ENCODE measurements around the gene QRSL1. TPM values are rescaled to one million over a fixed set of nuclear protein-coding genes. Genes with fewer than 3 reads are reported as not detected.
"Not testable (repeated sequence)": the region's sequence is repeated elsewhere in the genome, so short reads cannot be mapped to it uniquely, and the experiment has no call there.

QRSL1 gene
- total and polyA plus RNA-seq, 7 donors, result 14.8 to 27.2 (median 20.2) TPM

DNA sequence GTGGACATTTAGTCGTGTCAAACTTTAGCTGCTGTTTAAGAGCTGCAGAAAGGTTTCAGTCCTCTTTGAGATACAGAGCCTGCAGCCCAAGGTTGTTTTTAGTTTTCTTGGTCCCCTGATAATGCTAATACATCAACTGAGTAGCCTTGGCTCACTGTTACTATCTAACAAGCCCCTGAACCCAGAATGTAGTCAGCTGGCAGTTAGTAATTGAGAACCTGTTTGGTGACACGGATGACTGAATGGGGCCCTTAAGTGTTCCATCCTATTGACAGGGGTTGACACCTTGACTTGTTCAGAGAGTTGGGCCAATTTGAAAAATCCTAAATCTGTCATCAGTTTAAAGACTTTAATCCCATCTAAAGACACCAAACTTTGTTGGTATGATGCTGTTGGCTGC, 2.9 kb upstream of the QRSL1 start:
- H3K27me3 ChIP-seq (ENCODE audit: insufficient read depth in 3 of 3, low read length in 2 of 3), result no peaks in the 10 kb centered on the region
- H3K9me3 ChIP-seq, result no peaks in the 10 kb centered on the region
- peaks cover 2 to 12% of the 10 kb centered on the region in 2 donors for H3K36me3 ChIP-seq (ENCODE audit: insufficient read depth in 1 of 2, low read depth in 1 of 2)
- no peak overlapping the region for H3K27ac ChIP-seq
- no peak for DNase-seq
- TF ChIP-seq, protein P1, sequence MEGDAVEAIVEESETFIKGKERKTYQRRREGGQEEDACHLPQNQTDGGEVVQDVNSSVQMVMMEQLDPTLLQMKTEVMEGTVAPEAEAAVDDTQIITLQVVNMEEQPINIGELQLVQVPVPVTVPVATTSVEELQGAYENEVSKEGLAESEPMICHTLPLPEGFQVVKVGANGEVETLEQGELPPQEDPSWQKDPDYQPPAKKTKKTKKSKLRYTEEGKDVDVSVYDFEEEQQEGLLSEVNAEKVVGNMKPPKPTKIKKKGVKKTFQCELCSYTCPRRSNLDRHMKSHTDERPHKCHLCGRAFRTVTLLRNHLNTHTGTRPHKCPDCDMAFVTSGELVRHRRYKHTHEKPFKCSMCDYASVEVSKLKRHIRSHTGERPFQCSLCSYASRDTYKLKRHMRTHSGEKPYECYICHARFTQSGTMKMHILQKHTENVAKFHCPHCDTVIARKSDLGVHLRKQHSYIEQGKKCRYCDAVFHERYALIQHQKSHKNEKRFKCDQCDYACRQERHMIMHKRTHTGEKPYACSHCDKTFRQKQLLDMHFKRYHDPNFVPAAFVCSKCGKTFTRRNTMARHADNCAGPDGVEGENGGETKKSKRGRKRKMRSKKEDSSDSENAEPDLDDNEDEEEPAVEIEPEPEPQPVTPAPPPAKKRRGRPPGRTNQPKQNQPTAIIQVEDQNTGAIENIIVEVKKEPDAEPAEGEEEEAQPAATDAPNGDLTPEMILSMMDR (IDR thresholded peaks at IDR 0.05), result no peak
- H3K4me3 ChIP-seq, result no peak overlapping the region
- 35 to 55% (median 40%) methylated on average over 2 of the region's 2 CpGs for WGBS, 3 donors
- ATAC-seq, result no peak
- intact Hi-C loops (cut with DNase I), result loop anchor here in 1 of 2 donors (2.0 kb wide), 1 partner anchor 116 kb away; no protein-coding TSS in a partner anchor
- H3K4me1 ChIP-seq, result peaks cover 11% of the 10 kb centered on the region

DNA sequence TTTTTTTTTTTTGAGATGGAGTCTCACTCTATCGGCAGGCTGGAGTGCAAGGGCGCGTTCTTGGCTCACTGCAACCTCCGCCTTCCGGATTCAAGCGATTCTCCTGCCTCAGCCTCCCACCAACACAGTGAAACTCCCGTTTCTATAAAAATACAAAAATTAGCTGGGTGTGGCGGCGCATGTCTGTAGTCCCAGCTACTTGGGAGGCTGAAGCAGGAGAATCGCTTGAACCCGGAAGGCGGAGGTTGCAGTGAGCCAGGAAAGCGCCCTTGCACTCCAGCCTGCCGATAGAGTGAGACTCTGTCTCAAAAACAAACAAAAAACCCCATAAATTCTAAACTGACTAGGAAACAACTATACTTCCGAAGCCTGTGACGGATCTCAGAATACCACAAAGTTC, 1.6 kb upstream of the QRSL1 start:
- not testable (repeated sequence) for H3K36me3 ChIP-seq (ENCODE audit: insufficient read depth in 1 of 2, low read depth in 1 of 2); DNase-seq; ATAC-seq; H3K27ac ChIP-seq; H3K27me3 ChIP-seq (ENCODE audit: insufficient read depth in 3 of 3, low read length in 2 of 3); H3K9me3 ChIP-seq
- Histone ChIP-seq H3K4me1 (peaks cover 11% of the 10 kb centered on the region), H3K4me3 (peak overlapping the region; percentile 87)
- intact Hi-C loops (cut with DNase I), result loop anchor here in 1 of 2 donors (2.0 kb wide), 1 partner anchor 115 kb away; no protein-coding TSS in a partner anchor
- 92 to 94% (median 94%) methylated on average over 16 of the region's 16 CpGs for WGBS, 3 donors

DNA sequence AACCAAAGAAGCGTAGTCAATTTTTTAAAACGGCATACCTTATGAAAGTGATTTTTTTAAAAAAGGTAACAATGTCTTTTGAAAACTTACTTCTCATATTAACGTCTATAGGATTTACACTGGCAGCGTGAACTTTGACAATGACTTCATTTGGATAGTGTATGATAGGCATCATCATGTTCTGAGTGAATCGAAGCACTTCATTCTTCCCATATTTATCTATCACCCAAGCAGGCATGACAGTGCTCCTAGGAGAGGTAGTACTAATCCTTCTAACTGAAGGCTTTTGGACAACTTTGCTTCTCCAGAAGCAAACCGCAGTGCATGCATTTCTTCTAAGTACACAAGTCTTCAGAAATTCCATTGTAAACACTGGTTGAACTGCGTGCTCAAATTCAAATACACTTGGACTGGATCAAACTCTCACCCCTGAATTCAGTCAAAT, 698 bp upstream of the QRSL1 start:
- ATAC-seq (peak in 3 of 4 donors; percentile 5 to 34 (median 16)), DNase-seq (no peak)
- Histone ChIP-seq H3K36me3 (ENCODE audit: insufficient read depth in 1 of 2, low read depth in 1 of 2) (no peaks in the 10 kb centered on the region), H3K4me3 (peak overlapping the region; percentile 87), H3K27ac (peak overlapping the region; percentile 85), H3K4me1 (peaks cover 11% of the 10 kb centered on the region), H3K27me3 (ENCODE audit: insufficient read depth in 3 of 3, low read length in 2 of 3) (no peaks in the 10 kb centered on the region), H3K9me3 (no peaks in the 10 kb centered on the region)
- TF ChIP-seq, protein P1 (IDR thresholded peaks at IDR 0.05), result no peak
- 31 to 33% (median 32%) methylated on average over 7 of the region's 7 CpGs for WGBS, 3 donors
- intact Hi-C loops (cut with DNase I), result no loop called here

DNA sequence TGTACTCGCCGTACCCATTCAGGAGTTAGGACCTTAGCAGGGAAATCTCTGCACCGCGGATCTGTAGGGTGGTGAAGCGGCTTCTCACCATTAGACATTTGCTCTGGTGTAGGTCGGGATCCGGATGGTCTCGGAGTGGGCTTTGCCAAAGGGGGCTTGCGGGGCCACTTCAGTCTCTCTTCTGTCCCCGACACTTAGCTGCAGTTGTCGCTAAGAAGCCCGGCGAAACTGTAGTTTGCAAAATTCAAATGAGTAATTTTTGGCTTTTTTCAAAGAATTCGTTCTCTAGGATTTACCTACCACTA, 433 bp downstream of the QRSL1 start:
- Histone ChIP-seq H3K27ac (peak overlapping the region; percentile 85), H3K4me1 (peaks cover 11% of the 10 kb centered on the region), H3K4me3 (peak overlapping the region; percentile 87), H3K9me3 (no peaks in the 10 kb centered on the region), H3K27me3 (ENCODE audit: insufficient read depth in 3 of 3, low read length in 2 of 3) (no peaks in the 10 kb centered on the region), H3K36me3 (ENCODE audit: insufficient read depth in 1 of 2, low read depth in 1 of 2) (no peaks in the 10 kb centered on the region)
- 0 to 1% (median 1%) methylated on average over 14 of the region's 14 CpGs for WGBS, 3 donors
- no peak for ATAC-seq
- DNase-seq, result no peak
- TF ChIP-seq, protein P1 (IDR thresholded peaks at IDR 0.05), result no peak
- intact Hi-C loops (cut with DNase I), result no loop called here

DNA sequence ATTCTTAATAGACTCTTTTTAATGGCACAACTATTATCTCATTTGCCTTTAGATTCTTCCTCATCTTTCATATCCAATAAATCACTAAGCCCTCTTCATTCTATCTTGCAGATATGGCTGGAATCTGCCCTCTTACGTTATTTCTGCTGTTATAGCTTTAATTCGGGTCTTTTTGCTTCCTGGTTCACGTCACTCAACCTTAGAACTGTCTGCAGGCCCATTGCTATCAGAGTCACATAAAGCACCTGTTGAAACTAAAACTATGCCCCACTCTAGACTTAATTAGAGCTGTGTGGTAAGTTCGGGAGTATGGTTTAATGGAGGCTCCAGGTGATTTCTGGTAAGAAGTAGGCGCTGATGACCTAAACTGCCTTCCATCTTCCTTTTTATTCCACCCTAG, 988 bp downstream of the QRSL1 start:
- 58 to 67% (median 63%) methylated on average over 5 of the region's 5 CpGs for WGBS, 3 donors
- TF ChIP-seq, protein P1 (IDR thresholded peaks at IDR 0.05), result no peak
- DNase-seq, result no peak
- Histone ChIP-seq H3K9me3 (no peaks in the 10 kb centered on the region), H3K27ac (no peak overlapping the region), H3K4me1 (peaks cover 11% of the 10 kb centered on the region), H3K36me3 (ENCODE audit: insufficient read depth in 1 of 2, low read depth in 1 of 2) (no peaks in the 10 kb centered on the region), H3K4me3 (peak overlapping the region; percentile 87), H3K27me3 (ENCODE audit: insufficient read depth in 3 of 3, low read length in 2 of 3) (no peaks in the 10 kb centered on the region)
- intact Hi-C loops (cut with DNase I), result no loop called here
- ATAC-seq, result no peak

All from psoas muscle (tissue), 8 donors.